ENCODE results near the gene NISCH.

Gene NISCH

GRCh38 chr3:52458031-52458760 lies 2.8 kb downstream of the NISCH start:
- TF ChIP-seq CTCF (IDR thresholded peaks at IDR 0.05; ENCODE audit: extremely low read depth, insufficient read depth, missing control alignments) = no peak
- no peak for DNase-seq (ENCODE audit: low spot score)
- in situ Hi-C loops (cut with MboI; ENCODE audit: low pct_unique_long_range_greater_than_20kb, low sequenced_read_pairs, unreplicated experiment) = no loop called here

- TF ChIP-seq CTCF (IDR thresholded peaks at IDR 0.05; ENCODE audit: extremely low read depth, insufficient read depth, missing control alignments) = no peak
- no peak for DNase-seq (ENCODE audit: low spot score)
- in situ Hi-C loops (cut with MboI; ENCODE audit: low pct_unique_long_range_greater_than_20kb, low sequenced_read_pairs, unreplicated experiment) = no loop called here
Measured at GRCh38 chr3:52458770-52459545, 3.6 kb downstream of the NISCH start.

GRCh38 chr3:52461874-52462273 lies 6.5 kb downstream of the NISCH start:
- in situ Hi-C loops (cut with MboI; ENCODE audit: low pct_unique_long_range_greater_than_20kb, low sequenced_read_pairs, unreplicated experiment) = no loop called here
- TF ChIP-seq CTCF (IDR thresholded peaks at IDR 0.05; ENCODE audit: extremely low read depth, insufficient read depth, missing control alignments) = no peak
- DNase-seq (ENCODE audit: low spot score) = no peak

GRCh38 chr3:52463416-52463815 lies 8.0 kb downstream of the NISCH start:
- no peak for DNase-seq (ENCODE audit: low spot score)
- no peak for TF ChIP-seq CTCF (IDR thresholded peaks at IDR 0.05; ENCODE audit: extremely low read depth, insufficient read depth, missing control alignments)
- in situ Hi-C loops (cut with MboI; ENCODE audit: low pct_unique_long_range_greater_than_20kb, low sequenced_read_pairs, unreplicated experiment) = no loop called here

- no peak for DNase-seq (ENCODE audit: low spot score)
- in situ Hi-C loops (cut with MboI; ENCODE audit: low pct_unique_long_range_greater_than_20kb, low sequenced_read_pairs, unreplicated experiment) = no loop called here
Measured at GRCh38 chr3:52468336-52468735, 12.9 kb downstream of the NISCH start.

GRCh38 chr3:52469001-52469400 lies 13.6 kb downstream of the NISCH start:
- DNase-seq (ENCODE audit: low spot score) = no peak
- no peak for TF ChIP-seq CTCF (IDR thresholded peaks at IDR 0.05; ENCODE audit: extremely low read depth, insufficient read depth, missing control alignments)
- in situ Hi-C loops (cut with MboI; ENCODE audit: low pct_unique_long_range_greater_than_20kb, low sequenced_read_pairs, unreplicated experiment) = no loop called here

More at GRCh38 chr3:52468336-52468735, 12.9 kb downstream of the NISCH start:
- TF ChIP-seq CTCF (IDR thresholded peaks at IDR 0.05; ENCODE audit: extremely low read depth, insufficient read depth, missing control alignments) = no peak

Measured in GM13977 (cell line).